ENCODE results near the gene SPOCK1.

Gene SPOCK1

DNA sequence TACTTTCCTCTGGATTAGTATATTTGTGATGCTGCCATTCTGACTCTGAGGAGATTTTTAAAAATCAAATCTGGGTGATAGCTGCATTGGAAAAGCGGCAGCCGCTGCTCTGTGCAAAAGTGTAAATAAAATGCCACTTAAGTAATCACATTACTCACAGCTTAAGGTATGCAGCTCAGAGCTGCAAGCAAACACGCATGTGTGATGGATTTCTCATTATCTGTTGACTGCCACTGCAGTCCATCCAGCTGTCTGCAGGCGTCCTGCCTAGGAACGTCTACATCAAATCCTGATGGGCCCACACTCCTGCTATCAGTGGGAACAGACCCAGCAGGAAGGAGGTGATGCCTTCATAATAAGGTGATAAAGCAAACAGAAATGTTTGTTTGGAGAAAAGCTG is 216.9 kb downstream of the SPOCK1 start:
- no peak overlapping the region for H3K4me3 ChIP-seq (replicated peaks in 1 of 2; ENCODE audit: low read depth in 2 of 2, low read length in 2 of 2)
- TF ChIP-seq, protein P1, sequence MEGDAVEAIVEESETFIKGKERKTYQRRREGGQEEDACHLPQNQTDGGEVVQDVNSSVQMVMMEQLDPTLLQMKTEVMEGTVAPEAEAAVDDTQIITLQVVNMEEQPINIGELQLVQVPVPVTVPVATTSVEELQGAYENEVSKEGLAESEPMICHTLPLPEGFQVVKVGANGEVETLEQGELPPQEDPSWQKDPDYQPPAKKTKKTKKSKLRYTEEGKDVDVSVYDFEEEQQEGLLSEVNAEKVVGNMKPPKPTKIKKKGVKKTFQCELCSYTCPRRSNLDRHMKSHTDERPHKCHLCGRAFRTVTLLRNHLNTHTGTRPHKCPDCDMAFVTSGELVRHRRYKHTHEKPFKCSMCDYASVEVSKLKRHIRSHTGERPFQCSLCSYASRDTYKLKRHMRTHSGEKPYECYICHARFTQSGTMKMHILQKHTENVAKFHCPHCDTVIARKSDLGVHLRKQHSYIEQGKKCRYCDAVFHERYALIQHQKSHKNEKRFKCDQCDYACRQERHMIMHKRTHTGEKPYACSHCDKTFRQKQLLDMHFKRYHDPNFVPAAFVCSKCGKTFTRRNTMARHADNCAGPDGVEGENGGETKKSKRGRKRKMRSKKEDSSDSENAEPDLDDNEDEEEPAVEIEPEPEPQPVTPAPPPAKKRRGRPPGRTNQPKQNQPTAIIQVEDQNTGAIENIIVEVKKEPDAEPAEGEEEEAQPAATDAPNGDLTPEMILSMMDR (IDR thresholded peaks at IDR 0.05; ENCODE audit: low read depth, low read length): no peak
- DNase-seq (ENCODE audit: low read depth in 2 of 2): peak; percentile 59

DNA sequence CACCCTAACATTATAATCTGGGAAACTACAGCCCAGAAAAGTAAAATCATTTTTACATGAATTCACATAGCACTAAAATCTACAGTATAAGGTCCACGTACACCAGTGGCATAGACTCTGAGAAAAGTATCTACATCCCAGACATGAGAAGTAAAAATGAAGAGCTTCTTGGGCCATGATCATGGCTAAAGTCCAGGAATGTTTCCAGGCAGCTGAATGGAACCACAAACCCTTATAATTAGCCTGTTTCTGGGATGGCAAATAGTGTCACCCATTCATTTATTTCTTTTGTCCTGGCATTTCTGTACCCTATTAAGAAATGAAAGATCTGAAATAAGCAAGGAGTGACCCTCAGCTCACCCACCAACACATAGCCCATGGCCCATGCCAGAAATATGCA is 217.9 kb downstream of the SPOCK1 start:
- H3K4me3 ChIP-seq (replicated peaks in 1 of 2; ENCODE audit: low read depth in 2 of 2, low read length in 2 of 2): no peak overlapping the region
- DNase-seq (ENCODE audit: low read depth in 2 of 2): peak in 1 of 2 donors; percentile 39
- TF ChIP-seq, protein P1 (IDR thresholded peaks at IDR 0.05; ENCODE audit: low read depth, low read length): no peak

DNA sequence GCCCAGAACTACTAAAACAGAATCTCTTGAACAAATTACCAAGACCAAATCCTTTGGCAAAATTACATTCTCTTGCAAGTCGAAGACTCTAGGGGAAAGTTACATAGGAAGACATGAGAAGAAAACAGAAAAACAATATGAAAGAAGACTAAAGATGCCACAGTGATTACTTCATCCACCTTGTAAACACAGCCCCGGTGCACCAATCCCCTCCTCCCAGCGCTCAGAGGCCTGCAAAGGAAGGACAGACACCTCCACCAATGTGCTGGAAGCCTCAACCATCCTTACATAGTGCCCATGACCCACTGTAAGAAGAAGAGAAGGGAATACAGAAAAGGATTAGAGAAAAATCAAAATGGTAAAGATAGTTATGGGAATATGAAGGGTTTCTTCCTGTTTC is 218.5 kb downstream of the SPOCK1 start:
- TF ChIP-seq, protein P1 (IDR thresholded peaks at IDR 0.05; ENCODE audit: low read depth, low read length): no peak
- no peak overlapping the region for H3K4me3 ChIP-seq (replicated peaks in 1 of 2; ENCODE audit: low read depth in 2 of 2, low read length in 2 of 2)
- DNase-seq (ENCODE audit: low read depth in 2 of 2): no peak

DNA sequence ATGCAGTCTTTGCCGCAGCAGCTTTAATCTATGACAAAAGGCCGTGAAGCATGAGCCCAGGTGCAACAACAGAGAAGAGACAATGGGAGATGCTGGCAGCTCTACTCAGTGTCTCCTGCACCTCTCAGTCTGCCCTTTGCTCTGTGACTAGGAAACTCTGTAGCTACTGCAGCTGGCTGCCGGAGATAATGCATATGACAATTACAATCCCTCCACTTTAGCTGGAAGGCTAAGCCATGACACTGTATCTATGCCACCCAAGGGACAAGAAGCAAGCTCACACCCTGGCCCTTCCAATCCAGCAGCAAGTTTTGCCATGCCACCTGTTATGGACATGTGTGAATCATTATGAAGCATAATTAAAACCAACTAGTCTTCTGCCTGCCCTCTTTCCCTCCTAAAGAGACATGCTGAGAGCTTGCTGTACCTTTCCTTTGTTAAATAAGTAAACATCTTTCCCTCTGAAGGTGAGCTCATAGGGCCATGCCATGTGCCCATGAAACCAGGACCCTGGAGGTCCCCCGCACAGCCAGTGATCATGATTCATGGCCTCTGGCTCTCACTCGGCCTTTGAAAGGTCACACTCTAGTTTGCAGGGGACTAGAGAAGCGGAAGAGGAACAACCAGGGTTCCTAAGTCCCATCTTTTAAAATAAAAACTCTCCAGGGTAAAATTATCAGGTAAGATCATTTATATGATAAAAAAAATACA is 219.4 kb downstream of the SPOCK1 start:
- DNase-seq (ENCODE audit: low read depth in 2 of 2): no peak
- TF ChIP-seq, protein P1 (IDR thresholded peaks at IDR 0.05; ENCODE audit: low read depth, low read length): no peak
- H3K4me3 ChIP-seq (replicated peaks in 1 of 2; ENCODE audit: low read depth in 2 of 2, low read length in 2 of 2): no peak overlapping the region

DNA sequence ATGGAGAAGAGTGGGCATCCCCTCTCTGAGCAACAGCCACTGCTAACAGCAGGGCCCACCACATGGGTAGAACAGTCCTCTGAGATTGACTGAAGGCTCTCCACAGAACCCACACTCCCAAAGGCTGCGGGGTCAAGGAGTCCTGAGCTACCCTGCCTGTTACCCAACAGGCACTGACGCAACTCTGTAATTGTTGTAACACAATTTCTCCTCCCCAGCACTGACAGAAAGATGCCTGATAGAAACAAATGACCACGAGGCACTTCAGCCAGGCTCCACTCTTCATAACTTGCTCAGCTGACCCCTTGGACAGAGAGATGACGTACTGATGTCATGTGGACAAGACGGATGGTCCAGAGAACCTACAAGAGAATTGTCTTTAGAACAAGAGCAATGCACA is 220.7 kb downstream of the SPOCK1 start:
- TF ChIP-seq, protein P1 (IDR thresholded peaks at IDR 0.05; ENCODE audit: low read depth, low read length): no peak
- DNase-seq (ENCODE audit: low read depth in 2 of 2): no peak
- H3K4me3 ChIP-seq (replicated peaks in 1 of 2; ENCODE audit: low read depth in 2 of 2, low read length in 2 of 2): no peak overlapping the region

DNA sequence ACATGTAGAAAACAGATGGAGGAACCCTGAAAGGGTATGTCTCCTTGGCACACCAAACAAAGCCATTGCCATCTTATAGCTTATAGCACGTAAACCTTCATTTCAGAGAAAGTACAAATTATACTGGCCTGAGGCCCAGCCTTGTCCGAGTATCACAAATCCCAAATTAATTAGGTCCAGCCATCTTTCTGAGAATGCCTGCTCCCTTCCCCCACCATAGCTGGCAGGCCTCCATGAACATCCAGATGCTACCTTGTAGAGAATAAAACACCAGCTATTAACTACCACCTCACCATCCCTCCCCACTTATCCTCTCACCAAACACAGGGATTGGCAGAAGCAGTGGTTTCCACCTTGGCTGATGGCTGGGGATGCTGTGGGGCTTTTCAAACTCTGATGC is 224.0 kb downstream of the SPOCK1 start:
- no peak overlapping the region for H3K4me3 ChIP-seq (replicated peaks in 1 of 2; ENCODE audit: low read depth in 2 of 2, low read length in 2 of 2)
- TF ChIP-seq, protein P1 (IDR thresholded peaks at IDR 0.05; ENCODE audit: low read depth, low read length): no peak
- DNase-seq (ENCODE audit: low read depth in 2 of 2): no peak

DNA sequence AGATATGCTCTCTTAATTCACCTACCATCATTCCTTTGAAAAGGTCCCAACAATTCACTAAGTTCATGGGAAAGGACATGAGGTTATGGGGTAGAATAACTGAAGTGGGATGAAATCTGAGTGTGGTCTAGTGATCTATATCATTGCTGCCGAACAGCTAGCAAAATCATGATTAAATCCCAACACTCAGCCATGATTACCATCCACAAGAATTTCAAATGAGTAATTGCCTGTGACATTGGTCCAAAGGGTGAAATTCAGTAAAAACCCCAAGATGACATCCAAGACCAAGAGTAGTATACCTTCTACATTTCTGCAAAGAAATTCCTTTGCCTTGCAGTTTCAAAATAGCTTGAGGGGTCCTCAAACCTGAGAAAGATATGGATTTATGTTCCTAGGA is 225.6 kb downstream of the SPOCK1 start:
- TF ChIP-seq, protein P1 (IDR thresholded peaks at IDR 0.05; ENCODE audit: low read depth, low read length): no peak
- peak in 1 of 2 donors; percentile 50 for DNase-seq (ENCODE audit: low read depth in 2 of 2)

More for the DNA sequence above, 225.6 kb downstream of the SPOCK1 start:
- no peak overlapping the region for H3K4me3 ChIP-seq (replicated peaks in 1 of 2; ENCODE audit: low read depth in 2 of 2, low read length in 2 of 2)

Measured in cardiac fibroblast (primary cell).